Measurements from ENCODE around the gene LSM4.

GRCh38 chr19:18266771-18267686 is 55.8 kb downstream of the LSM4 start:
- no peak for TF ChIP-seq CTCF (IDR thresholded peaks at IDR 0.05)
- no peak for TF ChIP-seq POLR2A (IDR thresholded peaks at IDR 0.05)
- no peak for TF ChIP-seq EP300 (IDR thresholded peaks at IDR 0.05)
- TF ChIP-seq POLR2AphosphoS5 (IDR thresholded peaks at IDR 0.05) = no peak

All from sigmoid colon (tissue), 4 donors.